C4-2B (cell line): Measurements from ENCODE around the gene CEACAM18.

ENCODE experiments used
- ZFX ChIP-seq: fragments of 450-650 bp; IDR thresholded peaks from 2 replicates; pipeline ENCODE4 v1.6.1; 2017
- TF ChIP-seq, protein P1 (sequence below): fragments of 450-650 bp; conservative IDR thresholded peaks from 2 replicates; pipeline ENCODE4 v1.5.1; 2017; ENCODE audit warnings: mild to moderate bottlenecking

DNA sequence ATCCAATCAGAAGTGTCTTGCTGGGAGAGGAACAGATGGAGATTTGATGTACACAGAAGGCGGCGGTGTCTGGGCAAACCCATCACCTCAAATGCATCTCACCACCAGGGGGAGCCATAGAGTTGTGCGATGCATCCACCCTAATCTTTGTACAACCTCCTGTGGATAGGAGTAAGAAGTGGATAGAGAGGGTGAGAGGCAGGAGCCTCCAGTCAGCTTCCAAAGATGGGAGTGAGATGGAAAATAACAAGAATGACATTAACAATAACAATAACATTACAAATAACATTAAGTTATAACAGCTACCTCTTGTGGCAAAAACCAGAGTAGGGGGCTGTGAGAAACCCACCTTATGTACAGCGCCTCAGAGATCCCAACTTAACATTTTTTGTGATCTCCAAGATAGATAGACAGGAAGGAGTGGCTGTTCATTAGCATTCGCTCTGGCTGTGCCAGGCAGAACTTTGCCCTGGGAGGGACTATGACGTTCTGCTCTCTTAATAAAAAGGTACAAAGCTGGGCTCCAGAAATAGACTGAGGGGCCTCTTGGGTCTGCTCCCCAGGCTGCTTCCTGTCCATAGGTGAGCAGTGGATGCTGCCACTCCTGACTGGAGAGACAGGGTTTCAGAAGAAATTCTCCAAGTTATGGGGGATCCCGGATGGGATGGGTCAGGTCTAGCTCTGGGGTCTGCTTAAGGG lies 5.2 kb upstream of the CEACAM18 start:
- TF ChIP-seq, protein P1, sequence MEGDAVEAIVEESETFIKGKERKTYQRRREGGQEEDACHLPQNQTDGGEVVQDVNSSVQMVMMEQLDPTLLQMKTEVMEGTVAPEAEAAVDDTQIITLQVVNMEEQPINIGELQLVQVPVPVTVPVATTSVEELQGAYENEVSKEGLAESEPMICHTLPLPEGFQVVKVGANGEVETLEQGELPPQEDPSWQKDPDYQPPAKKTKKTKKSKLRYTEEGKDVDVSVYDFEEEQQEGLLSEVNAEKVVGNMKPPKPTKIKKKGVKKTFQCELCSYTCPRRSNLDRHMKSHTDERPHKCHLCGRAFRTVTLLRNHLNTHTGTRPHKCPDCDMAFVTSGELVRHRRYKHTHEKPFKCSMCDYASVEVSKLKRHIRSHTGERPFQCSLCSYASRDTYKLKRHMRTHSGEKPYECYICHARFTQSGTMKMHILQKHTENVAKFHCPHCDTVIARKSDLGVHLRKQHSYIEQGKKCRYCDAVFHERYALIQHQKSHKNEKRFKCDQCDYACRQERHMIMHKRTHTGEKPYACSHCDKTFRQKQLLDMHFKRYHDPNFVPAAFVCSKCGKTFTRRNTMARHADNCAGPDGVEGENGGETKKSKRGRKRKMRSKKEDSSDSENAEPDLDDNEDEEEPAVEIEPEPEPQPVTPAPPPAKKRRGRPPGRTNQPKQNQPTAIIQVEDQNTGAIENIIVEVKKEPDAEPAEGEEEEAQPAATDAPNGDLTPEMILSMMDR, result peak; percentile 94
- TF ChIP-seq ZFX, result no peak
